GM10248 (cell line): ENCODE measurements around the gene KLHL24.
"Not testable (repeated sequence)": the region's sequence is repeated elsewhere in the genome, so short reads cannot be mapped to it uniquely, and the experiment has no call there.

Experiments used
- CTCF ChIA-PET: fragments of 300-600 bp; sonication (Branson Sonifier 250); formaldehyde crosslinking; extraction: SDS; loops from one replicate; lab custom pipeline; 2021; ENCODE audit warnings: antibody characterized with exemption; lab: Yijun Ruan, JAX
- POLR2A ChIA-PET: fragments of 350-650 bp; sonication (Branson Sonifier 250); formaldehyde crosslinking; extraction: SDS; loops from one replicate; lab custom pipeline; 2020; ENCODE audit warnings: antibody characterized with exemption; lab: Yijun Ruan, JAX
- DNase-seq: peaks from one replicate; pipeline ENCODE4 v3.0.0; 2012; ENCODE audit errors: extremely low spot score
- CTCF ChIP-seq: IDR thresholded peaks from 2 replicates; pipeline ENCODE4 v1.5.1; 2012; ENCODE audit warnings: mild to moderate bottlenecking, low read depth; ENCODE audit errors: extremely low read depth, missing control alignments, control extremely low read depth

Gene KLHL24

DNA sequence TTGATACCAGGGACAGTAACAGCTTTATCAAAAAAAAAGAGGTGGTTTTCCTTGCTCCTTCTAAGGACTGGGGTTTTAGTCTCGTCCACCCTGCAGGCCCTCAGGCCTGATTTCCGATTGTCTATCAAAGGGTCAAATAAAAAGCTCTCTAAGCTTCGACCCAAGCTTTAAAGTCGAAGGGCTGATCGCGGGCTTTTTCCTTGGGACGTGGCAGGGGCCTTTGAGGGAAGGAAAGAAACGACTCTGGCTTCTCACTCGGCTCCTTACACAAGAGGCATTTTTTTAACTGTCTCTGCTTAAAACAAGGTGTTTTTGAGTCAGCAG, 354 bp upstream of the KLHL24 start:
- no peak for TF ChIP-seq CTCF
- CTCF ChIA-PET: interaction anchor here (1.2 to 1.8 kb wide), 4 partner anchors 9 to 149 kb away, joined by 3 to 7 read pairs (median 4); no protein-coding TSS in a partner anchor
- POLR2A ChIA-PET: interaction anchor here (0.7 kb wide), 1 partner anchor 153 kb away, joined by 4 read pairs; no protein-coding TSS in a partner anchor
- DNase-seq: no peak

DNA sequence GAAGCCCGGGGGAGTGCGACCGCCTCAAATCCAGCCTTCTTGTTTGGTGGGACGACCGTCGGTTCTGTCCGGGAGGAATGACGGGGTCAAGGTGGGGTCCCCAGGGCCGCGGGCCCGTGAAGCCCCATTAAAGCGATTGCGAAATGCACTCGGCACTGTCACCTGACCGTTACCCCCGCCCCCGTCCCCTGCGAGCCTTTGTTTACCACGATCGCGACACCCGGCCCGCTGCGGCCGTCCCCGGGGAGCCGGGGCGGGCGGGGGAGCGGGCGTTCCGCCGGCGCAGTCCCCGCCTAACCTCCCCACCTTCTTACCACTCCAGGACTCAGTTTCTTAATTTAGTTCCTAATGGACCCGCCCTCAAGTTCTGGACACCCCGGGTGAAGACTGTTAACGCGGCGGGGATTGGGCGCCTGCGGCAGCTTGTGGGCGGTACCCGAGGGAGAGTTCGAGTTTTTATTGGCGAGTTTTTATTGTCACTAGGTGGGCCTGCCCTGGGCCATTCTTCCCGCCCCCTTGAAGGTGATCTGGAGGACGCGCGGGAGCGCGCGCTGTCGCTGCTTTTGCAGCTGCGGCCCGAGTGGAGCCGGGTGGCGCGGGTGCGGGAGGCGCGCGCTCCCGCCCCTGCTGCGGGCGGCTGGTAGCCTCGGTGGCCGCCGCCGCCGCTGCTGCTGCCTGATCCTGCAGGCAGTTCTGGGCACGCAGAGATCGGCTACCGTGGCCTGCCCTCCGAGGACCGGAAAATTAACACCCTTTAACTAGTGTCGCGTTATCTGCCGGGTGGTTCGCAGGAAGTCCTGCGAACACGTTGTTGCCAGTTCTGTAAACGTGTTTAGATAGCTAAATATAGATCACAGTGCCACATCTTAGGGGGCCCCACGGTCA, 1.0 kb downstream of the KLHL24 start:
- peak; percentile 90 for DNase-seq
- CTCF ChIA-PET: interaction anchor here (0.7 to 1.8 kb wide), 4 partner anchors 9 to 160 kb away, joined by 3 to 5 read pairs (median 4); no protein-coding TSS in a partner anchor

DNA sequence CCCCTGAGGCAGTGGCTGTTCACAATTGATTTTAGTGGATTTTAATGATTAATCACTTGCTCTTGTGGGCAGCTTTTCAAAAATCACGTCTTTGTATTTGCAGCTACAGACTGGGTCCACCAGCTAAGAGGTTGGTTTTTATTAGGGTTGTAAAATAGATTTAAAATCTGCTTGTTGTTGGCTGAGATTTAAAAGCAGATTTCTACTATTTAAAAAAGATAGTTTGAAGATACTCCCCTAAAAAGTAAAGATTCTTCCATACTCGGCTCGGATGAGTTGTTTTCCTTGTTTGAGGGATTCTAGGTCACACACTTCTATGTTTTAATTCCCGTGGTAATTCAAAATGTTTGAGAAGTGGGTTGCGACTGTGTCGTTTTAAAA, 1.7 kb downstream of the KLHL24 start:
- CTCF ChIA-PET: interaction anchor here (0.7 to 1.5 kb wide), 3 partner anchors 8 to 161 kb away, joined by 3 to 5 read pairs (median 4); no protein-coding TSS in a partner anchor
- POLR2A ChIA-PET: no interaction called here
- DNase-seq: no peak
- TF ChIP-seq CTCF: no peak

More for the DNA sequence above, 1.0 kb downstream of the KLHL24 start:
- POLR2A ChIA-PET: interaction anchor here (0.9 kb wide), 1 partner anchor 56 kb away, joined by 3 read pairs; no protein-coding TSS in a partner anchor
- TF ChIP-seq CTCF: no peak

GRCh38 chr3:183637633-183638032, 2.2 kb downstream of the KLHL24 start:
- POLR2A ChIA-PET, DNase-seq: not testable (repeated sequence)
- CTCF ChIA-PET: interaction anchor here (1.5 kb wide), 1 partner anchor 8 kb away, joined by 5 read pairs; no protein-coding TSS in a partner anchor

DNA sequence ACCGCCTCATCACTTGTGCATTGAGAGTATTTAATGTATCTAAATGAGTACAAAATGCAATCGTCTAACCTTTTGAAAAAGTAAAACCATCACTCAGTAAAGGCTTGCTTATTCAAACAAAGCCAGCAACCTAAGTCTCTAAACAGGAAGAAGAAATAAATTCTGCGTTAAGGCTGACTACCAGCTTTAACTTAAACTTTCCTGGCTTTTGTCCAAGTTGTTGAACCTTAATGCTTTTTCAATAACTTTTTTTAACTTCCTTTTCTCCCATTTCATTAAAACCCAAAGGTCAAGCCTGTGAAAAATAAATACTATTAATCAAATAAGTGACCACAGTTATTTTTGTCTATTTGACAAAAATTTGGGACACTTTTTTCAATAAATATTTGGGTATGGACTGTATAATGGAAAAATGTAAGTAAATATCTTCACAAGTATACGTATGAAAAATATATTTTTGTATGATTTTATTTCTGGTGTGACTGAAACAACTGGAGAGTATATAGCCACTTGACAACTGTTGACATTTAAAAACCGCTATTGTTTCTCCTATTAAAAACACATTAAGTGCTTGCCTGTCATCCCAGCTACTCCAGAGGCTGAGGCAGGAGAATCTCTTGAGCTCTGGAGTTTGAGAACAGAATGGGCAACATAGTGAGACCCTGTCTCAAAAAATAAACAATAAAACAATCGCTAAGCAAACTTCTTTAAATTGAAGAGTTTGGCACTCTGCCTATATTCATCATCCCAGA, 2.9 kb downstream of the KLHL24 start:
- CTCF ChIA-PET: no interaction called here
- POLR2A ChIA-PET: no interaction called here
- no peak for TF ChIP-seq CTCF
- DNase-seq: no peak

GRCh38 chr3:183640635-183641034, 5.2 kb downstream of the KLHL24 start:
- CTCF ChIA-PET, DNase-seq, POLR2A ChIA-PET: not testable (repeated sequence)

DNA sequence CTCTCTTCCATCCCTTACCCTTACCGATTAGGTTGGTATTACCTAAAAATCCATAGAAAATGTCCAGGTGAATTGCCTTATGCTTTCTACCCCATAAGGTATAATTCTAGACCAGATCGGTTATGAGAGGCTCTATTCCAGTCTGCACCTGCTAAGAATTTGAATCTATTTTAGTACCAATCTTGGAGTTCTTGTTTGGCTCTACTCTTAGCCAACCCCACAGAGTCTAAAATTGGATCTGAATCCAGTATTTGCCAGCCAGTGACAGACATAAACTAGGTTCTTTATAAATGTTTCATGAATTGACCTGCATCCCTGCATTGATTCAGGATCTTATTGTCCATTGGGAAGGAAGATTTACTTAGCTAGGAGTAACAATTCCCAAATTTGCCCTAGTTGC, 6.5 kb downstream of the KLHL24 start:
- ChIA-PET POLR2A (no interaction called here), CTCF (interaction anchor here (1.0 to 1.3 kb wide), 2 partner anchors 10 to 19 kb away, joined by 3 read pairs; no protein-coding TSS in a partner anchor)
- DNase-seq: no peak
- no peak for TF ChIP-seq CTCF
